Stimulated activated CD4-positive, alpha-beta T cell treated with anti-CD3 and anti-CD28 coated beads, Interleukin-1b, Interleukin-23, amount 100 ng/mL, for 48 hours (primary cell): ENCODE measurements around the gene IGFLR1.
"Not testable (repeated sequence)": the region's sequence is repeated elsewhere in the genome, so short reads cannot be mapped to it uniquely, and the experiment has no call there.

Source experiments
- DNase-seq: peaks from one replicate; pipeline ENCODE4 v3.0.0-alpha.2; 2020

Gene IGFLR1

DNA sequence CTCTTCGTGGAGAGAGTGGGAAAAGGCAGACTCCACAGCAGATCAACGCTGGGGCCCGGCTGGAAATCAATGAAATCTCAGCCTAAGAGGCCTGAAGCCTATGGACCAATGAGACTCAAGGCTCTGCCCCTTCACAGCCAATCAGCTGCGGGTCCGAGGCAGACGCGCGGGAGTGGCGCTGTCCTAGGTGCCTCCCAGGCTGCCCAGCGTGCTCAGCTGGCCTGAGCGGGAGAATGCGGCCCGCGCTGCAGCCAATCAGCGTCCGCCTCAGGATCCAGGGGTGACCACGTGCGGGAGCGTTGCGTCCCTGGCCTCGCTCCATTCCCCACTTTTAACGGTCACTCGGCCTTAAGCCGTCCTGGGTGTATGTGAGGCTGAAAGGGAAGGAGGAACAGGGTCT lies 38.0 kb downstream of the IGFLR1 start, which contains the start of gene ZBTB32:
Gene ZBTB32 (plus strand): TSS at position 341 of the 400 bp plus-strand sequence. CDS start 10,069 bp downstream, outside the sequence.
- no peak for DNase-seq

- DNase-seq = no peak
Measured at GRCh38 chr19:35703343-35703742, 38.9 kb downstream of the IGFLR1 start.

- DNase-seq = peak; percentile 97
Measured at GRCh38 chr19:35702223-35703012, 39.8 kb downstream of the IGFLR1 start.

DNA sequence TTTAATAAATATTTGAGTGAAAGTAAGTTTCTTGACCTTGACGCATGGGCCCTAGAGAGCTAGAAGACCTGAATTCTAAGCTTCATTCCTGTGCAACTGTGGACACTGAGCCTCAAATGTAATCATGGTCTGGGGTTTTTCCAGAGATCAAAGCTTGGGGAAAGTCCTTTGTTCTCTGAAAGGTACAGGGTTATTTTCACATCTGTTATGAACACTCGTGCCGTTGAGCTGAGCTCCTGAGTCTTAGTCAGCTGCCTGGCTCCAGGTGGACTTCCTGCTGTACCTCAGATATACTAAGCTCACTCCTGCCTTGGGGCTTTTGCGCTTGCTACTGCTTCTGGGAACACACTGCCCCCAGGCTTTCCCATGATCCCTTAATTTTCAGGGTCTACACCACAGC lies 45.4 kb downstream of the IGFLR1 start:
- peak; percentile 55 for DNase-seq

DNA sequence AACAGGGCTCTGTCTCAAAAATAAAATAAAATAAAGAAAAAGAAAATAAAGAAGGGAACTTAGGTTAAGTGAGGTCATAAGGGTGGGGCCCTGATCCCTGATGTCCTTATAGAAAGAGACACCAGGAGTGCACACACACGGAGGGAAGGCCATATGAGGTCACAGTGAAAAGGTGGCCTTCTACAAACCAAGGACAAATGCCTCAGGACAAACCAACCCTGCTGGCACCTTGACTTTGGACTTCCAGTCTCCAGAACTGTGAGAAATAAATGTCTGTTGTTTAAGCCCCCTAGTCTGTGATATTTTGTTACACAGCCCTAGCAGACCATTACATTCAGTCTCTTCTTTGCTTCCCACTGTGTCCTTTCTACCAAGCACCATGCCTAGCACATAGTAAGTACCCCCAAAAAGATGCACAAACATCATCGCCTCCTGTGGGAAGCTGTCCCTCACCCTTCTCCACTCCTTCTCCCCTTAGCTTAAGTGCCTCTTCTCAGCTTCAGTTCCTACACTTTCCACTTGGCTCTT lies 46.3 kb downstream of the IGFLR1 start:
- no peak for DNase-seq

DNA sequence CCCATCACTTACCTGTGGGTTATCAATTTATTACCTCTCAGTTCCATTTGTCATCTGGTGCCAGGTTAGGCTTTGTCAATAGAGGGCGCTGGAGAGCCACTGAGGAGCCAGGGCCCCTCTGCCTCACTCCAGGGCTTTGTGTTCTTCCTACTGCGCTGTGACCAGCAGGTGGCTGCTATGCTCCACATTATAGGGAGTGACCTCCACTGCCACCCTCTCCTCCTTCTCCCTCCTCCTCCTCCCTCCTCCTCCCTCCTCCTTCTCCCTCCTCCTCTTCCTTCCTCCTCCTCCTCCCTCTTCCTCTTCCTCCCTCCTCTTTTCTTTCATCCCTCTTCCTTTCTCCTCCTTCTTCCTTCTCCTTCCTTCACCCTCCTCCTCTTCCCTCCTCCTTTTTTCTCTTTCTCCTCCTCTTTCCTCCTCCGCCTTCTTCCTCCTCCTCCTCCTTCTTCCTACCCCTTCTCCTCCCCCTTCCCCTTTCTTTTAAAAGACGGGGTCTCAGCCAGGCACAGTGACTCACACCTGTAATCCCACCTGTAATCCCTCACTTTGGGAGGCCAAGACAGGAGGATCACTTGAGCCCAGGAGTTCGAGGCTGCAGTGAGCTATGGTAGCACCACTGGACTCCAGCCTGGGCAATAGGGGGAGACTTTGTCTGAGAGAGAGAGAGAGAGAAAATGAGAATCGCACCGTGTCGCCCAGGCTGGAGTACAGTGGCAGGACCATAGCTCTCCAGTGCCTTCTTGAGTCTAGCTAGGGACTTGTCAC lies 48.2 kb downstream of the IGFLR1 start:
- peak; percentile 91 for DNase-seq

GRCh38 chr19:35693422-35693821 lies 48.8 kb downstream of the IGFLR1 start:
- DNase-seq = no peak

GRCh38 chr19:35692010-35692409 lies 50.2 kb downstream of the IGFLR1 start:
- no peak for DNase-seq

GRCh38 chr19:35691106-35691505 lies 51.1 kb downstream of the IGFLR1 start:
- DNase-seq = not testable (repeated sequence)

GRCh38 chr19:35689836-35690235 lies 52.4 kb downstream of the IGFLR1 start:
- DNase-seq = no peak
